Stimulated activated CD4-positive, alpha-beta T cell treated with anti-CD3 and anti-CD28 coated beads, Interleukin-1b, Interleukin-23, amount 100 ng/mL, for 1 hour (primary cell): ENCODE results near the gene CCNG2.

ENCODE experiments used
- DNase-seq, 2 donors: peaks; one replicate each; pipeline ENCODE4 v3.0.0-alpha.2; 2020; ENCODE audit warnings: low read depth in 2 of 2

The CCNG2 gene

DNA sequence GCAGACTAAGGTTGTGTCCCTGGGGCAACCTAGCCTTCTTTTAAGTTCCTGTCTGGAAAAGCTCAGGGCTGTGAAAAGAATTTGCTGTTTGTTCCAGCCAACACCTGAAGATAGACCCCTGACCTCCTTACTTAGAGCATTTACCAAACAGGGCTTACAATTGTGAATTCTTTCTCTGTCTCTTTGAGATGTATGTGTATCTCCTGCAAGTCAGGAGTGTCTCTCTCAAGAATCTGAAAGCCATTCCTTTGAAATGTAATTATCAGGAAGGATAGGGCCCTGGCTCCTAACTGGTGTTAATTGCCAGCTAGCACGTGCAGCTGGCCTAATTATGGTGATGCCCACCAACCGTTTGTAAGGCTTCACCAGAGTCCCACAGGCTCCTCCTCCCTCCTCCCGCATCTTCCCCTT lies 18.2 kb downstream of the CCNG2 start:
- DNase-seq = no peak

DNA sequence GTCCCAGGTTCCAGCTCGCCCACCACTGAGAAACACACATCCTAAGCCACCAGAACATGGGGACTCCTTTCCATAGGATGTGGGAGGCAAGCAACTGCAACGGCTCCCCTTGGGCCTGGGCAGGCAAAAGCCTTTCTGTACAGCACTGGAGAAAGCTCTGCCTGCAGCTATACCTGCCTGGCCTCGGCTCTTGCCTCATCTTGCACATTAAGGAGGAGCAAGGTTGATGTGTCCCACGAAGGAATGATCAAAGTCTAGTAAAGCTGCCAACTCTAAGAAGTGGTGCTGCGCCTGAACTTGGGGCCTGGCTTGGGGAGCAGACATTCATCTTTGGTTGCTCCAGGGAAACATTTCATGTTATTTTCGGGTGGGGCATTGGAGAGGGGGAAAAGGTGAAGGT lies 19.6 kb downstream of the CCNG2 start:
- DNase-seq = no peak

DNA sequence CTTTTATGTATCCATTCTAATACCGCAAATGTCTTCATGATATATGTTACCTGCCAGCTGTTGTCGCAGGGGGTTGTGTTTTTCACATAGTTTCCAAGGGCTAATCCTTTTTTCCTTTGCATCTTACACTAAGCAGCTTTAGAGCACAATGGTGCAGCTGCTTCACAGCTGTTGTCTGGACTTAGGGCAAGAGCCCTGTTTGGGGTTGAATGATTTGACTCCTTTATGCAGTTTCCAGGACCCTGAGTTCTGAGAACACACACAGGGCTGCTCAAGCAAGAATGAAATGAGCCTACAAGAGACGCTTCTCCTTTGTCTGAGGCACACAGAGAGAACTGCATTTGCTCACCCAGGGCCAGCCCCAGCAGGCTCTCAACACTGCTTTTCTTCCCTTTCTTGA lies 20.2 kb downstream of the CCNG2 start:
- DNase-seq = no peak

DNA sequence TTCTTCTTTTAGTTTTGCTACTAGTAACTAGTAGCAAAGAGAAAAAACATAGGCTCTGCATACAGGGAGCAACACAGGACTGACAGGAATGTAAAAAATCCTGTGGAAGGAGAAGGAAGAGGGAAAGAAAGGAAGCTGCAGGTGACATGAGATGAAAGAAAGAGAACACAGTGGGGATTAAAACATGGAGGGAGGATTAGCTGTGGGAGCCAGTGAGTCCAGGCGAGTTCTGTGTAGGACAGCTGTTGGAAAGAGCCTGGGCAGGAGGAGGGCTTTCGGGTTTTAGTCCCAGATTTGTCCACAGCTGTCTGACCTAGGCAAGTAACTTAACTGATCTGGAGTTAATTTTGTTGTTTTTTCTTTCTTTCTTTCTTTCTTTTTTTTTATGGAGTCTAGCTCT lies 21.6 kb downstream of the CCNG2 start:
- DNase-seq = no peak

DNA sequence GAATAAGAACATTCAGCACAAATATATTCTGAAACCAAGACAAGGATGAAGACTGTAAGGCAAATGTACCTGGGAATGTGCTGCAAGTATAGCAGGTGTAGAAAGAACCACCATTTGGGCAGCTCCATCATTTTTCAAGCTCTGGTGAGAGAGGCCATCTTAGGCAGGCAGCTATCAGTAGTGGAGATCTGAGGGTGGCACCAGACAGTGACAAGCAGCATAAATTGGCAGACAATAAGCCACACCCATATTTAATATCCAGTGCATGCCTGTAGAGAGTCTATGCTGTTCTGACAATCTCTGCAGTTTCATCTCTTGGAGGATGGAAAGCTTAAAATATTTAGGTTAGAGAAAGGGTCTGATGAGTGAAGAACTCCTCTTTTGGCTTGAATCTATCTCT lies 22.5 kb downstream of the CCNG2 start:
- DNase-seq = no peak

DNA sequence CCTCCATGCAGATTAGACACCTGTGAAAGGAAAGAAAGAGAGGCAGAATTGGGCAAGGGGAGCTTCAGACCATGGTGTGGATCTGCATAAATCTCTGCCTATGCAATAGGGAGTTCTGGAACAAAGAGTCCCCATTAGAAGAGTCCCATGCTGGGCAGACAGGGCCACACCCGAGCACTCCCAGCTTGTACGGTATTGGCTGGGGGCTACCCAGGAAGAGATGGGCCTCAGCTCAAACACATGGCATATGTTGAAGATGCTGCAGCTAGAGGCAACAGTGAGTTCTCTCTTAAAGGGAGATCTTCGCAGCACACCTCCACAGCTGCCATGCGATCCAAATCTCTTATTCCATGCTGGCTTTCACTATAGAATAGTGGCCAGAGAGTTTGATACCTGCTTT lies 24.7 kb downstream of the CCNG2 start:
- DNase-seq = no peak

DNA sequence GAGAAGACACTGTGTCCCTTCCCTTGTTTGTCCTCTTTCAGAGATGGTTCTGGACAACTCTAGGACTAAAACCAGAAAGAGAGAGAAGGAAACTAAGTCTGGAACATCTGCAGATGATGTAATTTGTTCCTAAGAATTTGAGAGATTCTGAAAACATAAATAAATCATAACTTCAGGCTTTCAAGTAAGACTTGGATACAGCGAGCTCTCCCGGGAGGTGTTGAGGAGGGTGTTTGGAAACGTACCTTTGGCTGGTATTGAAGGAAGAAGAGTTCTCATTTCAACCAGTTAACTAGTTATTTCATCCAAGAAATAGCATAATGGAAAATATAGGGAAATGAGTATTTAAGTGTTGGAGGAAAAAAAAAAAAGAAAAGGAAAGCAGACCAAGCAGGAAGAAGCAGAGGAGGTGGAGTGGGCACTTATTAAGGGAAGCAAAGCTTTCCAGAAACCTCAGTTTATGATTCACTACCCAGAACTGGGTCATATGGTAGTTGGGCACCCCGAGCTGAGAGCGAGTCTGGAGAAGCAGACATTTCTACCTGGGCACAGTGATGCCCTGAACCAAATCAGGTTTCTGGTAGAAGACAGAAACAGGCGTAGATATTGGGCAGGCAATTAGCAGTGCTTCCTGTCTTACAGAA lies 26.9 kb downstream of the CCNG2 start:
- DNase-seq = no peak

DNA sequence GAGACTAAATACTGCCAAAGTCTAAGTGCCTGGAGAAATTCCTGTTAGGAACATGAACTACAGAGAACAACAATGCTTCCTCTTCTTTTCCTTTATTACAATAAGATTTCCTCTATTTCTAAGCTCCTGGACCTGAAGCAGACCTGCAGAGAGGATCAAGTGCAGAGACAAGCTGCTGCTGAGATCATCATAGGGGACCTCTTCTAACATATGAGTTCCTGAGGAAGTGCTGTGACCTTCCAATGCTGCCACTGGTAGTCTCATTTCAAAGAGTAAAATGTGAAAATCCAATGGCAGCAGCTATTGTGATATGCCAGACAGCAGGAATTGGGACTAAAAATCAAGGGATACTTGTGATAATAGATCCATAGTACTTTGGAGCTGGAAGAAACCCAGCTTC lies 28.0 kb downstream of the CCNG2 start:
- no peak for DNase-seq

DNA sequence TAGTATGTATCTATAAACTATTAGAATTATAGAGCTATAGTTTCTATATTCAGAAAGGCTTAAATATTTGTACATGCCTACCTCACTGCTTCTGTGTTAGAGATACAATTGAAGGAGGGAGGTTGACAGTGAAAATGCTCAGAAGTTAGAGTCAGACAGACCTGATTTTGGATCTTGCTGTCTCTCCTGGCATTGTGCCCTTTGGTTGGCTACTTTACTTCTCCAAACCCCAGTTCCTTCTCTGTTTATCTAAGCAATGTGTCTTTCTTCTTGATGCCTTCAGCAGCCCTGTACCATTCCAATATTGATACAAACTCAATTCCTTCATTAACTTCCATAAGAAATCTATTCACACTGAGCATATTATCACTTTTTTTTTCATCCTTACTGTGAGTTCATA lies 28.7 kb downstream of the CCNG2 start:
- DNase-seq = no peak

DNA sequence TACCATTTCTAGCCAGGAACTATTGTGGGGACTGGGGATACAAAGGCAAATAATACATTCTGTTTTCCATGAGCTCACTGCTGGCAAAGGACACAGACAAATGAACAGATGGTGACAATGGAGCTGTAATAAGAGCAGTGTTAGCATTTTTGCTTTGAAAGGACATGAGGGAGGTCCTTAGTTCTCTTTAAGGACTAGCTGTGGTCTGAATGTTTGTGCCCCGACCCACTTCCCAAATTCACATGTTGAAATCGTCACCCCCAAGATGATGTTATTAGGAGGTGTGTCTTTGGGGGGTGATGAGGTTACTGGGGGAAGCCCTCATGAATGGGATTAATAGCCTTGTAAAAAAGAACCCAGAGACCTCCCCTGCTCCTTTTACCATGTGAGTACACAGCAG lies 30.3 kb downstream of the CCNG2 start:
- no peak for DNase-seq

DNA sequence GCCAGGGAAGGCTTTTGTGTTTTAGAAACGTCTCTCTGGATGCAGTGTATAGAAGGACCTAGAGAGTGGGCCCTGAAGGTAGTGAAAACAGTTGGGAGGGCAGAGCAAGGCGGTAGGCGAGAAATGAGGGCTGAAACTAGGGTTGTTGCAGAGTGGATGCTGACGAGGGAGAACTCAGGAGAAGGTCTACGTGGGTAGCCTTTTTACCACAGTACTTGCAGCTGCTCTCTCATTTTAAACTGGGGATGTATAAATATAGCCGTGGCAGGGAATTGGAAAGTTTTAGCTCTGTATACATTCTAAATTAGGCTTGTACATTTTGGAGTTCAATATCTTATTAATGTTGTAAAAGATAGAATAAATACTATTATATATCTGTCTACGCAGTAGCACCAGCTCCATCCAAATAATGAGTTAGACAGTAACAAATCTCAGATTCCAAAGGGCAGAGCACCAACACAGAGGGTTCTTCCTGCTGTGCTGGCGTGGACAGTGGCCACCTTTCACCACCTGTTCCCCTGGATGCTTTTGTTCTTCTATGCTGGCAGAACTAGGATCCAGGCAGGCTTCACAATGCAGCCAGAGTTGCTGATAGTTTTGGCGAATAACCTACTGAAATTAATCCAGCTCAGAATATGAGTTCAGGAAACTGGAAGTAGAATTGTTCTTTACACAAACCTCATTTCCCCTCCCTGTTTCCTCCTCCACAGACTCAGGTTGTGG lies 31.7 kb downstream of the CCNG2 start:
- no peak for DNase-seq

DNA sequence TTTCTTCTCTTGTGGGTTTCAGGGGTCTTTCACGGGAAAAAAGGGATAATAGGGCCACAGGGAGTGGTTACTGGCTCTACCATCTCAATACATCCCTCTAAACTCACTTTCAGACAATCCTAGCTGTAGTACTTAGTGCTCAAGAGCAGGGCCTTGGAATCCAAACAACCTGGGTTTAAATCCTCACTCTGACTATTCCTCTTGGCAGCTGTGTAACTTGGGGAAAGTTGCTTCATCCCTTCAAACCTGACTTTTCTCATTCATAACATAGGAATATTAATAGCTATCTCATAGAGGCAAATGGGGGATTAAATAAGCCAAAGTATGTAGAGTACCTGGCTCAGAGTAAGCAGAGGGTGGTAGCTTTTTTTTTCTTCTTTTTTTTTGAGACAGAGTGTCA lies 32.4 kb downstream of the CCNG2 start:
- DNase-seq = no peak

DNA sequence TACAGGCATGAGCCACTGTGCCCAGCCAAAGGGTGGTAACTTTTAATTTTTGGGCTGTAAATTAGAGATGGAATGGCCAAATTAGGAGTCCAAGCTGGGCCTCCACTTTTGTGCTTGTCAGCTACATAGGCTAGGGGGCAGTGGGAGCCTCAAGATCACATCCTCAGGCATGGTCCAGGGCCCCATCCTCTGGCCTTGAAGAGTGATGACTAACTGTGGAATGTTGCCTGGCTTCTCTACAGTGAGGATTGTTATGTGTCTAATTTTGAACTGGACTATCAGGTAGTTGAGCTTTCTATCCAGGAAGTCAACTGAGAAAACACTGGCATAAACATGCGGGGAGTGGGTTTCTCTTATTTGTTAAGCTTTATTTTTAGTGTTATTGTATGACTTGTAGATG lies 33.0 kb downstream of the CCNG2 start:
- no peak for DNase-seq

DNA sequence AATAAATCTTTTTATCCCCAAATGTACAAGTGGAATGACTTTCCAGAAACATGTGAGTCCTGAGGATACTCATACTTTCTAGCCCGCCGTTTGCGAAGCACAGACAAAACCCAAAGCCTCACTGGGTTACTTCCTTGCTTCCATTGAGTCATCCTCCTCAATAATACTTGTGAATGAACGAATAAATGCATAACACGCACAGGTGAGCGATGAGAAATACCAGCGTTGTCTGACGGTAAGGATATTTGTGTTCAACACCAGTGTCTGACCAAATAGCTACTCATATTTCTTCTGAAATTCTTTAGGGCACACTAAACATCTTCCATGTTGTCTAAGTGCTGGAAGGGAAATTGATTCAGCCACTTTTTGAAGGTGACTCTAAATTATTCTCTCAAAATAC lies 36.0 kb downstream of the CCNG2 start:
- DNase-seq = no peak

DNA sequence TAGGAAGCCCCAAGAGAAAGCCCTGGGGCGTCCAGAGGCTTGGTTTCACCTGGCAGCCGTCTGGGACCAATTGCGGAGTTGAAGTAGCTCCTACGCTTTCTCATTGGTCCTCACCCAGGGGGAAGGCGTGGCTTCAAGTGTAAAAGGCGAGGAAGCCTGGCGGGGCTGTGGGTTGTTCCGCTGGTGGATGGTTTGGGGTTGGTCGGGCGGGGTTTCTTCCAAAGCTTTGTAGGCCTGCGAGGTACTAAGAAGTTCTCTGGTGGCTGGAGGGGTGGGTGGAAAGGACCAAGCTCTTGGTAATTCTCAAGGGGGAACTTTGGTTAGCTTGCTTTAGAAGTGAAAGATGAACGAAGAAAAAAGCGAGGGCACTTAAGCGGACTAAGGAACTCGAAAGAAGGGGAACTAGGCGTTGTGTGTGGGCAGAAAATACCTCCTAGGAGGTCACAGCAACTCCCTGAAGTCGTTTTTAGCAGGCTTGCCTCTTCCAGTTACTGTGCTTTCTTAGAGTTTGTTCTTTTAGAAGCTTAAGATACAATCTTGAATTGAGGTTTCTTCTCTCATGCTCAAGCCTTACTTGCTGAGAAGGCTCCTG lies 36.6 kb downstream of the CCNG2 start:
- DNase-seq = peak; percentile 18 to 43

DNA sequence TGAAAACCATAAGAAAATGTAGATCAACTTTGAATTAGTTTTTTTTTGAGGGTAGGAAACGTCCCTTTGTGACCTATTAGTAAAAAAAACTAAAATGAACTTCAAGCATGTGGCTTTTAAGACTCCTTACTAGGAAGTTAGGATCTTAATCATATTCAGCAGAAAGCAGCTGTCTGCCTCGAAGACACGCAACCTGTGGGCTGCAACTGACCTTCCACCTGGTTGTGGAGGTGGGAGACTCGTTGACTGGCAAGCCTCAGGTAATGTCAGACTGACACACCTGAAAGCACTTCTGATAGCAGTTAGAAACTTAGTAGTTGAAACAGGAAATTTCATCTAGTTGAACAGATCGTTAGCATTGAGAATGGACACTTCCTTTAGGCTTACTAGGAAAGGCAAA lies 37.4 kb downstream of the CCNG2 start:
- no peak for DNase-seq

DNA sequence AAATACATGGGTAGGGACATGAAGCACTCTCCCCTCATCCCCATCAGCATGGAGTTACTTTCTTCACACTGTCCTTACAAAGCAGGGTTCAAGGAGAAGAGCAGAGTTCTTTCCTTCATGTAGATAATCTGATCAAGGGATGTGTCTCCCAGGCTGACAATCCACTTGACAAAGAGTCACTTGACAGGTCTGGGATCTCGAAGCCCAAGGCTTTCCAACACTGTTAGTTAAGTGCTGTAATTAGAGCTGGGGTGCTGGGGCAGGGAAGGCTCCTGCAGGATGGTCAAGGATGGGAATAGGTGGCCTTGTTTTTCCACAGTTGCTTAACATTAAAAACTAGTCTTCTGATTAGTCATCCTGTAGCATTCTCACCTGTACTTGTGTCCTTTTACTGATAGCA lies 38.0 kb downstream of the CCNG2 start:
- DNase-seq = no peak

DNA sequence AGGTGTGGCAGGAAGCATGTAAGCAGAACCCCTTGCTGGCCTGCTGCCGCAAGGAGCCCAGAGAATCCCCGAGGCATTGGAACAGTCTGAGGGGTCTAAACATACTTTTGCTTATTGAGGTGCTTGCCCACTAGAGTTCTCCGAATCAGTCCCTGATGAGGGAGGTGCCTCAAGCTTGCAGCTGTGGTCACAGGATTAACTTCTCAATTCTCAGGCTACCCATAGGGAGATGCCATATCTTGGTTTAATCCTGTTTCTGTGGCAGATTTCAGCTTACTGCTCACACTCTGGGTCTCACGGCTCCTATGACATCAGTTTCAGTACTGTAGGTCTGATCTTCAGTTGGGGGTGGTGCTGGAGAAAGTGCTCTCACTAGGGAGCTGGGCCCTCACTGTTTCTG lies 39.9 kb downstream of the CCNG2 start:
- no peak for DNase-seq

DNA sequence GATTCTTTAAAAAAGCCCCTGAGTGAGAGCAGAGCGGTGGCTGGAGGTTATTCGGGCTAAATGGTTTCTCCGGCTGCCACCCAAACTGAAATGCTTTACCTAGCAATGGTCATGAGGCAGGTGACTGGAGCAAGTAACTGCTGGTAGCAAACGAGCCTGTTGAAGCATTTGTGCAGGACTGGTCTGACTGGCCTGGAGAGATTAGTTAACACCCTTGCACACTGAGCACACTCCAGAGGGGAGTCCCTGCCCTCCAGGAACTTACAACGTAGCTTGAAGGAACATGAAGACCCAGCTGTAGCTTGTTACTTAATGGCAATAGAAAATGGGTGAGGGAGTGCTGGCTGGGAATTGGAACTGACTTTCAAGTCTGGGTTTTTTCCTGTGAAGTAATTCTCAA lies 40.4 kb downstream of the CCNG2 start:
- no peak for DNase-seq

DNA sequence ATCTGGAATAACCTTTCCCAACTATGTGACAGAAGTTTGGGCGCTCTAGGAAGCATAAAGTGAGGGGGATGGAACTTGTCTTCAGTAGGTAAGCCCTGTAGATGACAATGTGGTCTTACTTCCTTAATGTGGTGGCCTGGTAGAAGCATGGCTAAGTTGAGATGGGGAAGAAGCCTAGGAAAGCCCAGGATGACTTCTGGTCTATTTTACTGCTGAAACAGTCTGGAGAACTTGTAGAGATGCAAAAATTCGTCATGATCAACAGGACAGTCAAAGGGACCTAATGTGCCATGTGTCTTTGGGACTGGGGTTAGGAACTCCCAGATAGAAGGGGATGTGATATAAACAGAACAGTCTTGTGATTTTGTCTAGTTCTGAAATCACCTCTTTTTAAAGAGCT lies 40.8 kb downstream of the CCNG2 start:
- DNase-seq = no peak

DNA sequence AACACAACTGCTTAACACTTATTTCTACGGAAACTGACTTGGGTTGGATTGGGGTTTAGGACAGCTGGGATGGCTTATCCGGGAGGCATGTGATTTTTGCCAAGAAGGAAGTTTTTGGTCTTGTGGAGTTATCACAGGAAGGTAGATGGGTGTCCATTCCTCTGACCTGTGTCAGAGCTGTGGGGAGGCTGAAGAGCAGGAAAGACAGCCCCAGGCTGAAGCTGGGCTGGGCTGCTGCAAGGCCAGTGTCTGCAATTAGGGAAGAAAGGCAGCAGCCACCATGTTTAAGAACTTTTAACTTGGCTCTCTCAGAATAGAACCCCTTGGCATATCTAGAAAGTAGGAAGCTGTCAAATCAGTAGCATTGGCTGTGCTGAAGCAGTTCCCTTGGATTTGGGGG lies 42.3 kb downstream of the CCNG2 start:
- no peak for DNase-seq

DNA sequence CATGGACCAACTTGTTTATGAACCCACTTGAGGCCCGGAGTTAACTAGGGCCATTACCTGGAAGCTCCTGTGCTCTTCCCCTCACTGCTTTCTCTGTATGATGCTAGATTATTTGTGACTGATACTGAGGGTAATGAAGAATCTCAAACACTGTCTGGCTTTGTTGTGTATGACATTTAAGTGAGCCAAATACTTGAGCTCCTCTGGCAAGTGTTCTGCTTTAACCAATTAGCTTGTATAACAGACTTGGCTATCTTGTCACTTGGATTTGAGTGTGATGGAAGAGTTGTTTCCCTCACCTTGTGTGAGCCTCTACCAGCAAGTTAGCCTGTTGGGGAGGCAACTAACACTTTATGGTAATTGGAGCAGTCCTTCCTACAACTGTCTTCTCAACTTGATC lies 42.7 kb downstream of the CCNG2 start:
- no peak for DNase-seq

DNA sequence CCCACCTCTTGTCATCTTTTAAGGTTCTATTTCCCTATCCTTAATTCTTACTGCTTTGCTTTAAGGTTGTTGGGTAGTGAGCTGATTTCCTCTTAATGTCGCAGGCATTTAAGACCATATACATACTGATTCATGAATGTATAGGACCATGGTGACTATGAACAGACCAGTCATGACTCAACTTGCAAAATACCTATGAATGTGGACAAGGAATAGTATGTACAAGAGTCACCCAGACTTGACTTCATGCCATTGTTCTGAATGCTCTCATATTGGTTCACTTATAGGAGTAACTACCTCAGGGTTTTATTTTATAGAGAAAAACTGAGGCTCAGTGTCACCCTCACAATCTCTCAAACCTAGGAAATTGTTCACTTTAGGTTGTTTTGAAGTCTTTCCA lies 44.3 kb downstream of the CCNG2 start:
- no peak for DNase-seq

DNA sequence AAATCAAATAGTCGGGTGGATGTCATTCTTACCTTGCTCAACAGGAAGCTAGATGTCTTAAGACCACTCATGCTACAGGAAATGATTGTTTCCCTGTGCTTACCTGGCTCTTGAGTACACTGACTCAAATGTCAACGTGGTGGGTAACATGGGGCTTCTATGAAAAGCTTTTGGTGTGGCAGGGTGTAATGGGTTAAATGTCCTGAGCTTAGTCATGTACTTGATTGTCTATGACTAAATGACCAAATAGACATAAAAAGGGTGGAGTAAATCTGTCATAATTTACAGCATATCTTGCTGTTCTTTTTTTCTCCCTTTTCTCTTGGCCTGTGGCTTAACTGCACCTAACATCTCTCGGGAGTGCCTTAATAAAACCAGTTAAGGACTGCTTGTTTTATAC lies 44.9 kb downstream of the CCNG2 start:
- no peak for DNase-seq
